Esophagus mucosa (tissue), 1 donor: ENCODE data around the gene MNT. TPM values are rescaled to one million over a fixed set of nuclear protein-coding genes. Genes with fewer than 3 reads are reported as not detected.

ENCODE experiments used
- ATAC-seq: fragments of 200-7000 bp; cut with Tn5 transposase; one replicate; pipeline ENCODE4 v1.9.1; 2020
- total RNA-seq: library from RNA; stranded (reverse); gene quantifications from one replicate; pipeline ENCODE4 v1.2.4, GENCODE V29; 2023
- donor health status: DM: yes; HTN: yes; CAD: no.

MNT gene
- total RNA-seq, 1 donor from 2014 or later = 28.6 TPM

- no peak for ATAC-seq
These were observed 38.0 kb downstream of the MNT start for GRCh38 chr17:2362881-2363280.

- no peak for ATAC-seq
These were observed 38.4 kb downstream of the MNT start for GRCh38 chr17:2362416-2362815.

GRCh38 chr17:2362016-2362415 is 38.8 kb downstream of the MNT start:
- no peak for ATAC-seq

GRCh38 chr17:2361010-2361760 is 39.7 kb downstream of the MNT start:
- ATAC-seq = no peak

GRCh38 chr17:2357931-2358434 is 42.9 kb downstream of the MNT start:
- no peak for ATAC-seq

GRCh38 chr17:2357237-2357636 is 43.6 kb downstream of the MNT start:
- ATAC-seq = no peak

- no peak for ATAC-seq
These were observed 46.5 kb downstream of the MNT start for GRCh38 chr17:2354311-2354710.

- no peak for ATAC-seq
These were observed 49.6 kb downstream of the MNT start for GRCh38 chr17:2351269-2351668.

- ATAC-seq = peak; percentile 72
These were observed 52.8 kb downstream of the MNT start for GRCh38 chr17:2347805-2348685.

- peak; percentile 88 for ATAC-seq
These were observed 54.4 kb downstream of the MNT start for GRCh38 chr17:2346475-2346874.

- ATAC-seq = no peak
These were observed 56.3 kb downstream of the MNT start for GRCh38 chr17:2344528-2344927.

GRCh38 chr17:2343421-2343820 is 57.4 kb downstream of the MNT start:
- ATAC-seq = no peak

- no peak for ATAC-seq
These were observed 62.6 kb downstream of the MNT start for GRCh38 chr17:2338315-2338657.

- ATAC-seq = peak; percentile 55
These were observed 63.1 kb downstream of the MNT start for GRCh38 chr17:2337544-2338314.

GRCh38 chr17:2336852-2337543 is 63.9 kb downstream of the MNT start, which contains the start of gene SGSM2:
SGSM2 (plus strand) TSS chr17:2337501; CDS start chr17:2337689, 188 bp downstream.
- peak; percentile 37 for ATAC-seq

- peak; percentile 93 for ATAC-seq
These were observed 64.5 kb downstream of the MNT start, which contains the start of gene TSR1 for GRCh38 chr17:2336215-2336851. TSR1 (minus strand) TSS chr17:2336457; CDS start chr17:2336427, 30 bp downstream.

- ATAC-seq = no peak
These were observed 65.1 kb downstream of the MNT start for GRCh38 chr17:2335726-2336214.
